Measurements from ENCODE around the gene TADA3. TPM values are rescaled to one million over a fixed set of nuclear protein-coding genes. Genes with fewer than 3 reads are reported as not detected.

TADA3 gene
- total RNA-seq, 2 experiments from 2014 or later: 80.7 to 96.4 TPM

DNA sequence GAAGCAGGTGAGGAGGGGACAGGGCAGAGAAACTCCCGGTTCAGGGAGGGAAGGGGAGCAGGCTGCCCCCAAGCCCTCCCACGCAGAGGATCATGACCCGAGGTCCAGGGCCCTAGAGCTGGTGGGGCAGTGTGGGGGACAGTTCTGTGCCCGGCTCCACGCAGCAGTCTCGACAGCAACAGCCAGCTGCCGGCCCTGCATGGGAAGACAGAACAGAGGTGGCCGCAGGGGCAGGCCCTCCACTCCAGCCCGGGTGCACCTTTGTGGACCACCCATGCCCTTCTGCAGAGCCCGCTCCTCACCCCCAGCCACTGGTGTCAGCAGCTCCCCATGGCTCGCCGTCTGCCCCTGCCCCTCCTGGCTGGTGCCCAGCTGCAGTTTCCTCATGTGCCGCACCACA lies 34.8 kb downstream of the TADA3 start:
- POLR2A ChIA-PET: no interaction called here
- H3K36me3 Mint-ChIP-seq (ENCODE audit: low read depth): peaks cover 55% of the 10 kb centered on the region

GRCh38 chr3:9754678-9755077 lies 37.6 kb downstream of the TADA3 start:
- intact Hi-C loops (cut with DNase I, micrococcal nuclease): loop anchor here in 1 of 2 experiments (5.0 kb wide), 1 partner anchor 357 kb away; the partner anchor contains the start of gene SETD5
- ATAC-seq (no peak), DNase-seq (no peak)
- peak overlapping the region; percentile 75 for H3K27ac Mint-ChIP-seq
- H3K27me3 Mint-ChIP-seq: no peaks in the 10 kb centered on the region
- no peaks in the 10 kb centered on the region for H3K9me3 Mint-ChIP-seq (ENCODE audit: low read depth)
- peaks cover 54% of the 10 kb centered on the region for H3K36me3 Mint-ChIP-seq (ENCODE audit: low read depth)
- H3K4me1 Mint-ChIP-seq: peaks cover 30% of the 10 kb centered on the region
- H3K4me3 Mint-ChIP-seq: peak overlapping the region; percentile 15
- CTCF ChIA-PET: interaction anchor here (0.8 to 1.3 kb wide), 2 partner anchors 54 to 345 kb away, joined by 3 to 4 read pairs; no protein-coding TSS in a partner anchor
- POLR2A ChIA-PET: interaction anchor here (1.3 kb wide), 1 partner anchor 23 kb away, joined by 6 read pairs; no protein-coding TSS in a partner anchor

More for the DNA sequence above, 34.8 kb downstream of the TADA3 start:
- H3K9me3 Mint-ChIP-seq (ENCODE audit: low read depth): no peaks in the 10 kb centered on the region
- H3K27ac Mint-ChIP-seq: no peak overlapping the region
- CTCF ChIA-PET: interaction anchor here (0.7 kb wide), 1 partner anchor 435 kb away, joined by 3 read pairs; no protein-coding TSS in a partner anchor
- DNase-seq (no peak), ATAC-seq (no peak)
- H3K4me1 Mint-ChIP-seq: peaks cover 15% of the 10 kb centered on the region
- no peak overlapping the region for H3K4me3 Mint-ChIP-seq
- no peaks in the 10 kb centered on the region for H3K27me3 Mint-ChIP-seq
- intact Hi-C loops (cut with DNase I, micrococcal nuclease): no loop called here

- CTCF ChIA-PET: interaction anchor here (0.7 to 4.2 kb wide), 5 partner anchors 19 to 42 kb away, joined by 3 to 20 read pairs (median 5); partner anchors contain the start of genes ARPC4, BRPF1 and CAMK1
- Mint-ChIP-seq H3K4me3 (peak overlapping the region; percentile 87), H3K36me3 (ENCODE audit: low read depth) (peaks cover 59% of the 10 kb centered on the region), H3K4me1 (peaks cover 49% of the 10 kb centered on the region), H3K27me3 (no peaks in the 10 kb centered on the region), H3K9me3 (ENCODE audit: low read depth) (no peaks in the 10 kb centered on the region), H3K27ac (peak overlapping the region; percentile 91)
- ATAC-seq (no peak), DNase-seq (peak; percentile 32)
- POLR2A ChIA-PET: interaction anchor here (0.6 to 2.7 kb wide), 4 partner anchors 14 to 102 kb away, joined by 3 to 11 read pairs (median 4); partner anchors contain the start of genes ARPC4 and MTMR14
- intact Hi-C loops (cut with DNase I, micrococcal nuclease): loop anchor here (1.0 to 5.0 kb wide), 9 partner anchors 18 to 365 kb away; partner anchors contain the start of genes BRK1 (in 1 of the 2), CAMK1 (in 1 of the 2), FANCD2 (in 1 of the 2) and JAGN1 (in 1 of the 2)
Measured at GRCh38 chr3:9750556-9751411, 41.5 kb downstream of the TADA3 start.

- DNase-seq (peak; percentile 98), ATAC-seq (peak; percentile 94)
- H3K9me3 Mint-ChIP-seq (ENCODE audit: low read depth): no peaks in the 10 kb centered on the region
- POLR2A ChIA-PET: interaction anchor here (0.5 to 2.7 kb wide), 7 partner anchors 17 to 361 kb away, joined by 3 to 11 read pairs (median 4); partner anchors contain the start of genes ARPC4, CAMK1, MTMR14 and TADA3
- H3K4me1 Mint-ChIP-seq: peaks cover 46% of the 10 kb centered on the region
- peaks cover 59% of the 10 kb centered on the region for H3K36me3 Mint-ChIP-seq (ENCODE audit: low read depth)
- H3K4me3 Mint-ChIP-seq: peak within 1 kb of the TSS; percentile 87
- H3K27ac Mint-ChIP-seq: peak within 1 kb of the TSS; percentile 91
- CTCF ChIA-PET: interaction anchor here (0.6 to 4.2 kb wide), 8 partner anchors 18 to 246 kb away, joined by 3 to 20 read pairs (median 4); partner anchors contain the start of genes BRPF1 and CAMK1
- intact Hi-C loops (cut with DNase I, micrococcal nuclease): loop anchor here (1.0 to 5.0 kb wide), 12 partner anchors 19 to 365 kb away; partner anchors contain the start of genes BRPF1 (in 2 of the 2), TADA3 (in 2 of the 2), BRK1 (in 1 of the 2) and CAMK1 (in 1 of the 2)
- no peaks in the 10 kb centered on the region for H3K27me3 Mint-ChIP-seq
Measured at GRCh38 chr3:9749645-9750555, 42.4 kb downstream of the TADA3 start, which contains the start of gene OGG1. Gene OGG1 (plus strand): TSS chr3:9749952. CDS start chr3:9750287, 335 bp downstream.

- intact Hi-C loops (cut with DNase I, micrococcal nuclease): loop anchor here (1.0 kb wide), 4 partner anchors 18 to 184 kb away; partner anchors contain the start of genes BRPF1 (in 2 of the 2), CRELD1 (in 1 of the 2), MTMR14 (in 1 of the 2) and TADA3 (in 1 of the 2)
- no peaks in the 10 kb centered on the region for H3K9me3 Mint-ChIP-seq (ENCODE audit: low read depth)
- DNase-seq: no peak
- H3K36me3 Mint-ChIP-seq (ENCODE audit: low read depth): peaks cover 59% of the 10 kb centered on the region
- ChIA-PET POLR2A (interaction anchor here (0.9 to 2.7 kb wide), 4 partner anchors 17 to 145 kb away, joined by 3 to 11 read pairs (median 4); partner anchors contain the start of genes ARPC4, CAMK1 and TADA3), CTCF (interaction anchor here (0.7 to 4.2 kb wide), 5 partner anchors 17 to 246 kb away, joined by 3 to 20 read pairs (median 6); partner anchors contain the start of genes BRPF1 and CAMK1)
- no peaks in the 10 kb centered on the region for H3K27me3 Mint-ChIP-seq
- H3K4me3 Mint-ChIP-seq: peak overlapping the region; percentile 87
- peaks cover 39% of the 10 kb centered on the region for H3K4me1 Mint-ChIP-seq
- H3K27ac Mint-ChIP-seq: peak overlapping the region; percentile 91
- no peak for ATAC-seq
Measured at GRCh38 chr3:9749296-9749644, 43.0 kb downstream of the TADA3 start.

DNA sequence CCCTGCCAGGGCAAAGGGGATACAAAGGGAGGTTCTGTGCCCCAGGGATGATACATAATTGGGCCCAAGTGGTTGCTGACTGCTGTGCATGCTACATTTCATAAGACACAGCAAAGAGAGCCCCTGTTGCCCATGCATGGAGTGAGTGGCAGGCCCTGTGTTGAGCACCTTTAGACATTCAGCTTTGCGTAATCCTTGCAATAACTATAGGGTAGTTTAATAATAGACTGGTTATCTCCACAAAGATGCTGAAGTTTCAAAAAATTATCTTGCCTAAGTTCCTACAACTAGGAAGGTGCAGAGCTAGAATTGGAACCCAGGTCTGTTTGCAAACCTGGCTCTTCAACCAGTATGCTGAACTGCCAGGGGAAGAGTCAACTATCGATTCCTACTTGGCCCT lies 44.2 kb downstream of the TADA3 start:
- H3K27me3 Mint-ChIP-seq: no peaks in the 10 kb centered on the region
- H3K4me3 Mint-ChIP-seq: no peak overlapping the region
- POLR2A ChIA-PET: interaction anchor here (2.7 kb wide), 1 partner anchor 15 kb away, joined by 11 read pairs; no protein-coding TSS in a partner anchor

GRCh38 chr3:9747267-9747666 lies 45.0 kb downstream of the TADA3 start:
- CTCF ChIA-PET: no interaction called here
- no peak overlapping the region for H3K4me3 Mint-ChIP-seq
- peaks cover 70% of the 10 kb centered on the region for H3K36me3 Mint-ChIP-seq (ENCODE audit: low read depth)
- H3K27me3 Mint-ChIP-seq: no peaks in the 10 kb centered on the region
- ATAC-seq (no peak), DNase-seq (no peak)
- peaks cover 35% of the 10 kb centered on the region for H3K4me1 Mint-ChIP-seq
- intact Hi-C loops (cut with DNase I, micrococcal nuclease): no loop called here
- POLR2A ChIA-PET: no interaction called here
- no peaks in the 10 kb centered on the region for H3K9me3 Mint-ChIP-seq (ENCODE audit: low read depth)
- peak overlapping the region; percentile 55 for H3K27ac Mint-ChIP-seq

More for the DNA sequence above, 44.2 kb downstream of the TADA3 start:
- H3K36me3 Mint-ChIP-seq (ENCODE audit: low read depth): peaks cover 64% of the 10 kb centered on the region
- CTCF ChIA-PET: interaction anchor here (0.7 to 1.2 kb wide), 2 partner anchors 15 to 21 kb away, joined by 3 to 7 read pairs; no protein-coding TSS in a partner anchor
- H3K9me3 Mint-ChIP-seq (ENCODE audit: low read depth): no peaks in the 10 kb centered on the region
- no peak for DNase-seq
- H3K4me1 Mint-ChIP-seq: peaks cover 35% of the 10 kb centered on the region
- intact Hi-C loops (cut with DNase I, micrococcal nuclease): no loop called here
- ATAC-seq: no peak
- no peak overlapping the region for H3K27ac Mint-ChIP-seq

DNA sequence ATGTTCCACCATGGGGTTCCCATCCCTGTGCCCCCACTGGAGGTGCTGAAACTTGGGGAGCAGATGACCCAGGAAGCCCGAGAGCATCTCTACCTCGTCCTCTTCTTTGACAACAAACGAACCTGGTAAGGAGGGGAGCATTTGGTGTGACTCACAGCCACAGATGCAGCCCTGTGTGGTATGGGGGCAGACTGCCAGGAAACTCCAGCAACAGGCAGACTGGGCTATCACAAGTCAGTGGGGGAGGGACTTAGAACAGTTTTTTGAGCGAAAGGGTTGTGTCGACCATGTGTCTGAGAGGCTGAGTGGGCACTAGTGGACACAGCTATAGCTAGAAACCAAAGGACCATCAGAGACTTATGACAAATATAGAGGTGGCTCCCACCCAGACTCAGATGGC lies 45.9 kb downstream of the TADA3 start:
- ChIA-PET POLR2A (no interaction called here), CTCF (interaction anchor here (0.6 kb wide), 1 partner anchor 62 kb away, joined by 3 read pairs; no protein-coding TSS in a partner anchor)
- Mint-ChIP-seq H3K4me3 (no peak overlapping the region), H3K4me1 (peaks cover 26% of the 10 kb centered on the region), H3K36me3 (ENCODE audit: low read depth) (peaks cover 67% of the 10 kb centered on the region), H3K27ac (peak overlapping the region; percentile 55), H3K27me3 (no peaks in the 10 kb centered on the region), H3K9me3 (ENCODE audit: low read depth) (no peaks in the 10 kb centered on the region)
- ATAC-seq: no peak
- intact Hi-C loops (cut with DNase I, micrococcal nuclease): no loop called here
- no peak for DNase-seq

GRCh38 chr3:9745521-9745920 lies 46.8 kb downstream of the TADA3 start:
- DNase-seq (no peak), ATAC-seq (no peak)
- Mint-ChIP-seq H3K4me1 (peaks cover 20% of the 10 kb centered on the region), H3K27ac (no peak overlapping the region), H3K27me3 (no peaks in the 10 kb centered on the region), H3K9me3 (ENCODE audit: low read depth) (no peaks in the 10 kb centered on the region), H3K36me3 (ENCODE audit: low read depth) (peaks cover 70% of the 10 kb centered on the region), H3K4me3 (no peak overlapping the region)
- intact Hi-C loops (cut with DNase I, micrococcal nuclease): no loop called here
- ChIA-PET CTCF (interaction anchor here (0.6 kb wide), 1 partner anchor 30 kb away, joined by 5 read pairs; no protein-coding TSS in a partner anchor), POLR2A (no interaction called here)

- ChIA-PET POLR2A (no interaction called here), CTCF (interaction anchor here (0.7 to 2.1 kb wide), 3 partner anchors 11 to 519 kb away, joined by 4 read pairs; no protein-coding TSS in a partner anchor)
- H3K9me3 Mint-ChIP-seq (ENCODE audit: low read depth): no peaks in the 10 kb centered on the region
- intact Hi-C loops (cut with DNase I, micrococcal nuclease): no loop called here
- no peak overlapping the region for H3K27ac Mint-ChIP-seq
- H3K4me1 Mint-ChIP-seq: peaks cover 15% of the 10 kb centered on the region
- H3K4me3 Mint-ChIP-seq: no peak overlapping the region
- H3K27me3 Mint-ChIP-seq: no peaks in the 10 kb centered on the region
- ATAC-seq (no peak), DNase-seq (no peak)
- H3K36me3 Mint-ChIP-seq (ENCODE audit: low read depth): peaks cover 80% of the 10 kb centered on the region
Measured at GRCh38 chr3:9744162-9744561, 48.1 kb downstream of the TADA3 start.
